GM06990 (cell line): ENCODE measurements around the gene CD27.
A peak's percentile ranks its signal among the peaks of the same experiment; 100 is the strongest.

ENCODE experiments used
- DNase-seq: peaks from one replicate; pipeline ENCODE4 v3.0.0-alpha.2; 2011; ENCODE audit not compliant: insufficient read length; ENCODE audit errors: extremely low read depth
- H3K27me3 ChIP-seq: replicated peaks from 2 replicates; pipeline ENCODE4 v1.6.0; 2011; ENCODE audit warnings: low read length; ENCODE audit not compliant: control insufficient read depth, insufficient read depth
- H3K36me3 ChIP-seq: 2 replicates; pipeline ENCODE4 v1.5.1; 2011; ENCODE audit warnings: low read length; ENCODE audit not compliant: control insufficient read depth, insufficient read depth
- H3K4me3 ChIP-seq: replicated peaks from 2 replicates; pipeline ENCODE4 v1.5.1; 2011; ENCODE audit warnings: low read depth, mild to moderate bottlenecking, control low read depth, low read length
- TF ChIP-seq, protein P1 (sequence below): IDR thresholded peaks from 2 replicates; pipeline ENCODE4 v1.5.1; 2011; ENCODE audit warnings: low read length, control low read depth, mild to moderate bottlenecking, inconsistent platforms; ENCODE audit not compliant: insufficient read depth, poor library complexity, severe bottlenecking

The CD27 gene

GRCh38 chr12:6457220-6457945, 12.6 kb downstream of the CD27 start:
- no peak for DNase-seq
- peaks cover 30% of the 10 kb centered on the region for H3K36me3 ChIP-seq
- H3K4me3 ChIP-seq, result no peak overlapping the region
- TF ChIP-seq, protein P1, sequence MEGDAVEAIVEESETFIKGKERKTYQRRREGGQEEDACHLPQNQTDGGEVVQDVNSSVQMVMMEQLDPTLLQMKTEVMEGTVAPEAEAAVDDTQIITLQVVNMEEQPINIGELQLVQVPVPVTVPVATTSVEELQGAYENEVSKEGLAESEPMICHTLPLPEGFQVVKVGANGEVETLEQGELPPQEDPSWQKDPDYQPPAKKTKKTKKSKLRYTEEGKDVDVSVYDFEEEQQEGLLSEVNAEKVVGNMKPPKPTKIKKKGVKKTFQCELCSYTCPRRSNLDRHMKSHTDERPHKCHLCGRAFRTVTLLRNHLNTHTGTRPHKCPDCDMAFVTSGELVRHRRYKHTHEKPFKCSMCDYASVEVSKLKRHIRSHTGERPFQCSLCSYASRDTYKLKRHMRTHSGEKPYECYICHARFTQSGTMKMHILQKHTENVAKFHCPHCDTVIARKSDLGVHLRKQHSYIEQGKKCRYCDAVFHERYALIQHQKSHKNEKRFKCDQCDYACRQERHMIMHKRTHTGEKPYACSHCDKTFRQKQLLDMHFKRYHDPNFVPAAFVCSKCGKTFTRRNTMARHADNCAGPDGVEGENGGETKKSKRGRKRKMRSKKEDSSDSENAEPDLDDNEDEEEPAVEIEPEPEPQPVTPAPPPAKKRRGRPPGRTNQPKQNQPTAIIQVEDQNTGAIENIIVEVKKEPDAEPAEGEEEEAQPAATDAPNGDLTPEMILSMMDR, result no peak
- no peaks in the 10 kb centered on the region for H3K27me3 ChIP-seq

GRCh38 chr12:6458281-6459003, 13.7 kb downstream of the CD27 start:
- TF ChIP-seq, protein P1, result no peak
- H3K36me3 ChIP-seq, result peaks cover 36% of the 10 kb centered on the region
- no peak overlapping the region for H3K4me3 ChIP-seq
- H3K27me3 ChIP-seq, result no peaks in the 10 kb centered on the region
- DNase-seq, result no peak

DNA sequence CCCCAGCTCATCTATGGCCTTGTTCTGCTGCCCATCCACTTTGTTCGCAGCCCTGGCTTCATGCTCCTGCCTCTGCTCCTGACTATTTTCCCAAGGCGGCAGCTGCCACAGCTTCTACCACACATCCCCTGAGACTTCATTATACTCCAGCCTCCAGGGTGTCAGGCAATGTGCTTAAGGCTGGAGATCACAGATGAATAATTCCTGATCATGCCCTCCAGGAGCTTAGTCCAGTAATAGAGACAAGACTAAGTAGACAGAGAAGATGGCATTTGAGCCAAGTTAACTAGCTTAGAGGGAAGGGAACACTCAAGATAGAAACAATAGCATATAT, 14.2 kb downstream of the CD27 start:
- peaks cover 39% of the 10 kb centered on the region for H3K36me3 ChIP-seq
- no peak for DNase-seq
- H3K27me3 ChIP-seq, result no peaks in the 10 kb centered on the region
- H3K4me3 ChIP-seq, result no peak overlapping the region
- TF ChIP-seq, protein P1, result no peak

DNA sequence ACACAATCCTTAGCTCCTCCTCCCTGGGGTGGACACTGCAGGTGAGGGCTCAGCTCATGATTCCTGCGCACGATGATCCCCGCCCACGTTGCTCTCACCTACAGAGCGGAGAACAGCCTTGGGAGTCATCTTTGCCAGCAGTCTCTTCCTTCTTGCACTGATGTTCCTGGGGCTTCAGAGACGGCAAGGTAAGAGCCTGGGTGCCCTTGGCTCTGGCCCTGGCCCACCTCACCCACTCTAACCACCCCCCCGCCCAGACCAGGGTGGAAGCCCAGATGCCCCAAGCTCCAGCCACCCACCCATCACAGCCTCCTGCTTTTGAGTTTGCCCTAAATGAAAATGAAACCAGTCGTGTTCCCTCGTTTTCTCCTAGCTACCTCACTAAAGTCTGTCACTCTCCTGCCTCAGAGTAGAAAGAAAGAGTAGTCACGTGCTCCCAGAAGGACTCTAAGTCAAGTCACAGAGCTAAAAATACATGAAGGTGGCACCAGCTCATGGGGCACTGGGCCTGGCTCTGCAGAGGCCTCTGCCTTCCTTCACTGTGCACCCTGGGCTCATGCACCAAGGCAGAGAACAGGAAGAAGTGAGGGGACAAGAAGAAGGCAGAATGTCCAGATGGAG, 16.1 kb downstream of the CD27 start:
- no peak for DNase-seq

DNA sequence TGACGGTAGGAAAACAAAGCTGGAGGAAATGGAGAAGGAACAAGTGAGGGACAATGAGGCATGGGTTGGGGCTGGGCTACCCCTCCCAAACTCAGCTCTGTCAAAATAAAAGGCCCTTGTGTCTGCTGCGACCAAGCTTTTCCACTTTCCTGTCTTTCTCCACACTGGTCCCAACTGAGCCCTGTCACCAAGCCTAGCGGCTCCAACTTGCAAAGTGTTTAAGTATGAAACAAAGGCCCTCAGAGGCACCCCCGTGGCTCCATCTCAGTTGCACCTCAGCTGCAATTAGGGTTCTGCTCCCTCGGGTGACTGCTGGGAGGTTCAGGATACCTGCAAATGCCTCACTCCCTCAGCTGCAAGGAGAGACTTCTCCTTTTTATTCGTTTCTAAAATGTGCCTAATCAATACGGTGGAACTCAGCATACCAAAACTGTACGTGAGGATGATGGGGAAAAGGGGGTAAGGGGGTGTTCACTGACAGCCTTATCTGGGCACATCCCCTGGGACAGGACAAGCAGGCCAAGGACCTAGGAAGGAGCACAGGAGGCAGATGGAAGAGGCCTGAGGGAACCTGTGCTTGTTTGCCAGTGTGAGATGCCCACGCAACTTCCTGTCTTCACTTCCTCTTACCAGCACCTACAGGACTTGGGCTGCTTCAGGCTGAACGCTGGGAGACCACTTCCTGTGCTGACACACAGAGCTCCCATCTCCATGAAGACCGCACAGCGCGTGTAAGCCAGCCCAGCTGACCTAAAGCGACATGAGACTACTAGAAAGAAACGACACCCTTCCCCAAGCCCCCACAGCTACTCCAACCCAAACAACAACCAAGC, 16.9 kb downstream of the CD27 start:
- peak; percentile 81 for DNase-seq
- TF ChIP-seq, protein P1, result no peak
- no peak overlapping the region for H3K4me3 ChIP-seq
- H3K27me3 ChIP-seq, result no peaks in the 10 kb centered on the region
- H3K36me3 ChIP-seq, result peaks cover 55% of the 10 kb centered on the region

More for the DNA sequence above, 16.1 kb downstream of the CD27 start:
- Histone ChIP-seq H3K27me3 (no peaks in the 10 kb centered on the region), H3K36me3 (peaks cover 49% of the 10 kb centered on the region), H3K4me3 (no peak overlapping the region)
- TF ChIP-seq, protein P1, result no peak
